Natural killer cell treated with Interleukin-12 subunit alpha and Interleukin-12 subunit beta and Interleukin-15 and Interleukin-18, amount 100 ng/mL, for 72 hours (primary cell): ENCODE data around the gene POLR2J. TPM values are rescaled to one million over a fixed set of nuclear protein-coding genes. Genes with fewer than 3 reads are reported as not detected.
"Not testable (repeated sequence)": the region's sequence is repeated elsewhere in the genome, so short reads cannot be mapped to it uniquely, and the experiment has no call there.

Experiments
- ATAC-seq, 2 donors: fragments of 150-1000 bp; cut with Tn5 transposase in 1 of 2; sonication (Bioruptor Pico), chemical (Tn5 transposase) in 1 of 2; 2 replicates each; pipeline ENCODE4 v1.10.0; 2021
- DNase-seq: peaks from one replicate; pipeline ENCODE4 v3.0.0; 2022; ENCODE audit warnings: low spot score
- H3K27ac Mint-ChIP-seq, 2 donors: 1 replicate in 1 of 2; 2 replicates in 1 of 2; pipeline ENCODE4 v1.8.0; 2022; ENCODE audit warnings: mixed read lengths in 2 of 2, mild to moderate bottlenecking in 1 of 2, moderate library complexity in 1 of 2
- H3K27me3 Mint-ChIP-seq, 2 donors: 1 replicate in 1 of 2; 2 replicates in 1 of 2; pipeline ENCODE4 v1.8.0; 2022; ENCODE audit warnings: mixed read lengths in 2 of 2
- H3K36me3 Mint-ChIP-seq: one replicate; pipeline ENCODE4 v1.8.0; 2022; ENCODE audit warnings: mixed read lengths
- H3K4me1 Mint-ChIP-seq, 2 donors: 1 replicate in 1 of 2; 2 replicates in 1 of 2; pipeline ENCODE4 v1.8.0; 2022; ENCODE audit warnings: low read depth in 2 of 2, mixed read lengths in 2 of 2, mild to moderate bottlenecking in 1 of 2
- H3K4me3 Mint-ChIP-seq: one replicate; pipeline ENCODE4 v1.8.0; 2022; ENCODE audit warnings: mixed read lengths
- H3K9me3 Mint-ChIP-seq: 2 replicates; pipeline ENCODE4 v1.8.0; 2022; ENCODE audit warnings: mixed read lengths
- total RNA-seq, 2 donors: library from RNA; stranded (reverse); gene quantifications; one replicate each; pipeline ENCODE4 v1.2.3, GENCODE V29; 2022

POLR2J gene
- total RNA-seq, 2 donors from 2014 or later = 56.9 to 57.6 TPM

GRCh38 chr7:102464577-102465280 is 14.0 kb downstream of the POLR2J start, which contains the start of the genes ALKBH4 and LRWD1:
Gene ALKBH4, minus strand, starts transcription at chr7:102464863. Its CDS starts 27 bp downstream, at chr7:102464836.
Gene LRWD1, plus strand, starts transcription at chr7:102464984. Its CDS starts 97 bp downstream, at chr7:102465081.
- DNase-seq (peak; percentile 99), ATAC-seq (peak; percentile 97 to 99)
- Mint-ChIP-seq H3K27me3 (no peaks in the 10 kb centered on the region), H3K27ac (peak within 1 kb of the TSS; percentile 54 to 81), H3K36me3 (no peaks in the 10 kb centered on the region), H3K4me1 (peaks cover 31 to 33% of the 10 kb centered on the region in 2 donors), H3K9me3 (no peaks in the 10 kb centered on the region), H3K4me3 (peak within 1 kb of the TSS; percentile 87)

- ATAC-seq (no peak), DNase-seq (peak; percentile 57)
- H3K9me3 Mint-ChIP-seq = no peaks in the 10 kb centered on the region
- H3K36me3 Mint-ChIP-seq = no peaks in the 10 kb centered on the region
- peaks cover 31 to 33% of the 10 kb centered on the region in 2 donors for H3K4me1 Mint-ChIP-seq
- H3K27me3 Mint-ChIP-seq = no peaks in the 10 kb centered on the region
- H3K4me3 Mint-ChIP-seq = peak overlapping the region; percentile 87
- H3K27ac Mint-ChIP-seq = peak overlapping the region; percentile 39 to 81
These were observed 14.7 kb downstream of the POLR2J start for GRCh38 chr7:102463841-102464576.

GRCh38 chr7:102460467-102460866 is 18.3 kb downstream of the POLR2J start:
- Mint-ChIP-seq H3K27me3 (no peaks in the 10 kb centered on the region), H3K9me3 (no peaks in the 10 kb centered on the region), H3K4me1 (peaks cover 20 to 21% of the 10 kb centered on the region in 2 donors), H3K36me3 (no peaks in the 10 kb centered on the region), H3K4me3 (no peak overlapping the region), H3K27ac (no peak overlapping the region)
- no peak for ATAC-seq
- peak; percentile 52 for DNase-seq

- ATAC-seq = no peak
- Mint-ChIP-seq H3K27me3 (no peaks in the 10 kb centered on the region), H3K36me3 (no peaks in the 10 kb centered on the region), H3K27ac (no peak overlapping the region), H3K9me3 (no peaks in the 10 kb centered on the region), H3K4me1 (peaks cover 16 to 19% of the 10 kb centered on the region in 2 donors), H3K4me3 (no peak overlapping the region)
- DNase-seq = no peak
These were observed 19.4 kb downstream of the POLR2J start for GRCh38 chr7:102459221-102459844.

- Mint-ChIP-seq H3K27me3 (no peaks in the 10 kb centered on the region), H3K27ac (no peak overlapping the region), H3K36me3 (no peaks in the 10 kb centered on the region), H3K9me3 (no peaks in the 10 kb centered on the region), H3K4me3 (no peak overlapping the region), H3K4me1 (peaks cover 3 to 7% of the 10 kb centered on the region in 2 donors)
- ATAC-seq (no peak), DNase-seq (no peak)
These were observed 21.3 kb downstream of the POLR2J start for GRCh38 chr7:102457352-102457924.

- H3K27ac Mint-ChIP-seq = no peak overlapping the region
- ATAC-seq (no peak), DNase-seq (no peak)
- peaks cover 0 to 6% of the 10 kb centered on the region in 2 donors for H3K4me1 Mint-ChIP-seq
- H3K9me3 Mint-ChIP-seq = no peaks in the 10 kb centered on the region
- no peaks in the 10 kb centered on the region for H3K36me3 Mint-ChIP-seq
- H3K27me3 Mint-ChIP-seq = no peaks in the 10 kb centered on the region
- no peak overlapping the region for H3K4me3 Mint-ChIP-seq
These were observed 22.4 kb downstream of the POLR2J start for GRCh38 chr7:102456327-102456726.

GRCh38 chr7:102455596-102455995 is 23.1 kb downstream of the POLR2J start:
- peaks cover 0 to 2% of the 10 kb centered on the region in 2 donors for H3K4me1 Mint-ChIP-seq
- no peaks in the 10 kb centered on the region for H3K36me3 Mint-ChIP-seq
- ATAC-seq (no peak), DNase-seq (no peak)
- H3K27ac Mint-ChIP-seq = no peak overlapping the region
- no peak overlapping the region for H3K4me3 Mint-ChIP-seq
- H3K27me3 Mint-ChIP-seq = no peaks in the 10 kb centered on the region
- no peaks in the 10 kb centered on the region for H3K9me3 Mint-ChIP-seq

DNA sequence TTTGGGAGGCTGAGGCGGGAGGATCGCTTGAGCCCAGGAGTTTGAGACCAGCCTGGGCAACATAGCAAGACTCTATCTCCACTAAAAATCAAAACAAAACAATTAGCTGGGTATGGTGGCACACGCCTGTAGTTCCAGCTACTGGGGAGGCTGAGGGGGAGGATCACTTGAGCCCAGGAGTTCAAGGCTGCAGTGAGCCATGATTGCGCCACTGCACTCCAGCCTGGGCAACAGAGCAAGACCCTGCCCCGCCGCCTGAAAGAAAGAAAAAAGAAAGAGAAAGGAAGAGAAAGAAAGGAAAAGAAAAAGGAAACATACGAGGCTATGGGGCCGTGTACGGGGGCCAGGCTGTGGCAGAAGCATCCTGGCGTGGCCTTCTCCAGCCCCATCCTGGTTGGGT is 23.8 kb downstream of the POLR2J start:
- not testable (repeated sequence) for H3K36me3 Mint-ChIP-seq, H3K4me3 Mint-ChIP-seq, ATAC-seq, H3K27me3 Mint-ChIP-seq, H3K9me3 Mint-ChIP-seq, H3K4me1 Mint-ChIP-seq, DNase-seq
- H3K27ac Mint-ChIP-seq = peak overlapping the region in 1 of 2 donors; percentile 29

DNA sequence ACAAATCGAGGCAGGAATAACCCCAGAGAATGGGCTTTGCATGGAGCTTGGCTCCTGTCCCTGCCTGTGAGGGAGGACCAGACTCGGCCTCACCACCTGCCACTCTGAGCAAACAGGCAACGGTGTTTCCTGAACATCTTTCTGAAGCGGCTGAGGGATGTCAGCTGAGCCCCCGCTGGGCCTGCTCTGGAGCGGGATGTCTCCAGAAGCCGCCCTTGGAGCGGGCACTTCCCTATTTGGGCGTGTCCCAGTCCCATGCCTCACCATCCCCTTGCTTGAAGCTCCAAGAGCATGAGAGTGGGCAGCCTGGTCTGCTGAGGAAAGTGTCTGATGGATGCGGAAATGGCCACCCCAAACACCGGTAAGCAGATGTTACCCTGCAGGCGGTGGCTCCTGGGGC is 24.3 kb downstream of the POLR2J start:
- no peaks in the 10 kb centered on the region for H3K9me3 Mint-ChIP-seq
- no peaks in the 10 kb centered on the region for H3K4me1 Mint-ChIP-seq
- H3K36me3 Mint-ChIP-seq = no peaks in the 10 kb centered on the region
- ATAC-seq = no peak
- H3K27ac Mint-ChIP-seq = peak overlapping the region in 1 of 2 donors; percentile 29
- no peak overlapping the region for H3K4me3 Mint-ChIP-seq
- DNase-seq = no peak
- H3K27me3 Mint-ChIP-seq = no peaks in the 10 kb centered on the region

DNA sequence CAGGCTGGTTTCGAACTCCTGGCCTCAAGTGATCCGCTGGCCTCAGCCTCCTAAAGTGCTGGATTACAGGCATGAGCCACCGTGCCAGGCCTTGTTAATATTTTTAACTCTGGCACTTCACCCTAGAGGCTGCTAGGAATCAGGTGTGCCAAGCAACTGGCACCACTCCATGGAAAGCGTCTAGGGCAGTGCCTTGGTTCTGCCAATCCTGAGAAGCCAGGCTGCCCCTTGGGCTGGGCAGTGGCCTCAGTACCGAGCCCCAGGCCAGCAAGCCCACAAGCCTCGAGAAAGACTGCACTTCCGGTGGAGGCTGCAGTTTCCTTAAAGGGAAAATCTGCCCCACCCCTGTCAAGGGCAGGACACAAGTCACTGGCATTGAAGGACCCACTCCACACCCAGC is 25.4 kb downstream of the POLR2J start:
- no peaks in the 10 kb centered on the region for H3K4me1 Mint-ChIP-seq
- DNase-seq (no peak), ATAC-seq (no peak)
- H3K27ac Mint-ChIP-seq = peak overlapping the region in 1 of 2 donors; percentile 33
- H3K27me3 Mint-ChIP-seq = no peaks in the 10 kb centered on the region
- no peak overlapping the region for H3K4me3 Mint-ChIP-seq
- no peaks in the 10 kb centered on the region for H3K9me3 Mint-ChIP-seq
- no peaks in the 10 kb centered on the region for H3K36me3 Mint-ChIP-seq

GRCh38 chr7:102452451-102452850 is 26.3 kb downstream of the POLR2J start:
- Mint-ChIP-seq H3K27me3 (no peaks in the 10 kb centered on the region), H3K9me3 (no peaks in the 10 kb centered on the region), H3K4me3 (no peak overlapping the region), H3K4me1 (no peaks in the 10 kb centered on the region), H3K27ac (no peak overlapping the region), H3K36me3 (no peaks in the 10 kb centered on the region)
- DNase-seq (no peak), ATAC-seq (no peak)

- Mint-ChIP-seq H3K27me3 (no peaks in the 10 kb centered on the region), H3K4me1 (no peaks in the 10 kb centered on the region), H3K27ac (no peak overlapping the region), H3K4me3 (no peak overlapping the region), H3K9me3 (no peaks in the 10 kb centered on the region), H3K36me3 (no peaks in the 10 kb centered on the region)
- no peak for DNase-seq
- ATAC-seq = no peak
These were observed 27.2 kb downstream of the POLR2J start for GRCh38 chr7:102451371-102452054.

GRCh38 chr7:102450242-102450641 is 28.5 kb downstream of the POLR2J start:
- DNase-seq (no peak), ATAC-seq (peak; percentile 40 to 68)
- no peaks in the 10 kb centered on the region for H3K27me3 Mint-ChIP-seq
- H3K4me1 Mint-ChIP-seq = no peaks in the 10 kb centered on the region
- H3K4me3 Mint-ChIP-seq = no peak overlapping the region
- H3K27ac Mint-ChIP-seq = no peak overlapping the region
- peaks cover 6% of the 10 kb centered on the region for H3K36me3 Mint-ChIP-seq
- H3K9me3 Mint-ChIP-seq = no peaks in the 10 kb centered on the region
